Mesenchymal stem cell (in vitro differentiated cells and primary cell): Measurements from ENCODE around the gene ARMH3.
"Not testable (repeated sequence)": the region's sequence is repeated elsewhere in the genome, so short reads cannot be mapped to it uniquely, and the experiment has no call there.

Experiments used
- DNase-seq: peaks from one replicate; pipeline ENCODE4 v3.0.0-alpha.2; 2013
- H2AFZ ChIP-seq: one replicate; pipeline ENCODE4 v1.6.1; 2013; ENCODE audit warnings: low read depth, mild to moderate bottlenecking, control low read depth, inconsistent platforms, low read length, moderate library complexity
- H2AK5ac ChIP-seq: 2 replicates; pipeline ENCODE4 v1.6.1; 2013; ENCODE audit warnings: low read length, moderate library complexity, mild to moderate bottlenecking, inconsistent platforms; ENCODE audit not compliant: severe bottlenecking
- H2BK120ac ChIP-seq: one replicate; pipeline ENCODE4 v1.6.1; 2013; ENCODE audit warnings: low read depth, mild to moderate bottlenecking, inconsistent platforms, low read length, moderate library complexity
- H2BK12ac ChIP-seq, 2 experiments: one replicate each; pipeline ENCODE4 v1.6.1; 2013; ENCODE audit warnings: inconsistent platforms in 2 of 2, low read length in 2 of 2, mild to moderate bottlenecking in 2 of 2, moderate library complexity in 2 of 2, control low read depth in 1 of 2
- H2BK15ac ChIP-seq: one replicate; pipeline ENCODE4 v1.6.1; 2013; ENCODE audit warnings: mild to moderate bottlenecking, low read depth, inconsistent platforms; ENCODE audit not compliant: poor library complexity, severe bottlenecking
- H2BK5ac ChIP-seq: 2 replicates; pipeline ENCODE4 v1.6.1; 2013; ENCODE audit warnings: low read depth, mild to moderate bottlenecking, low read length, control low read depth, inconsistent platforms; ENCODE audit not compliant: poor library complexity, severe bottlenecking
- H3K14ac ChIP-seq, 2 experiments: one replicate each; pipeline ENCODE4 v1.6.1; 2013; ENCODE audit warnings: inconsistent platforms in 2 of 2, low read length in 2 of 2, control low read depth in 1 of 2, mild to moderate bottlenecking in 1 of 2, moderate library complexity in 1 of 2
- H3K18ac ChIP-seq, 2 experiments: one replicate each; pipeline ENCODE4 v1.6.1; 2013; ENCODE audit warnings: inconsistent platforms in 2 of 2, low read length in 2 of 2, control low read depth in 1 of 2, low read depth in 1 of 2, mild to moderate bottlenecking in 1 of 2
- H3K23ac ChIP-seq, 2 experiments: one replicate each; pipeline ENCODE4 v1.6.1; 2013; ENCODE audit warnings: inconsistent platforms in 2 of 2, low read length in 2 of 2, mild to moderate bottlenecking in 2 of 2, moderate library complexity in 2 of 2, control low read depth in 1 of 2
- H3K27ac ChIP-seq: 2 replicates; pipeline ENCODE4 v1.5.1; 2013; ENCODE audit warnings: mild to moderate bottlenecking, moderate library complexity, low read length, control low read depth, inconsistent platforms; ENCODE audit not compliant: poor library complexity, severe bottlenecking
- H3K27me3 ChIP-seq, 2 experiments: 2 replicates each; pipeline versions ENCODE4 v1.6.1 to v1.7.0; 2013; ENCODE audit warnings: low read length in 2 of 2, mild to moderate bottlenecking in 2 of 2, moderate library complexity in 2 of 2, control low read depth in 1 of 2, inconsistent platforms in 1 of 2; ENCODE audit not compliant: control insufficient read depth in 1 of 2, insufficient read depth in 1 of 2
- H3K36me3 ChIP-seq, 2 experiments: 2 replicates each; pipeline versions ENCODE4 v1.6.1 to v1.7.0; 2013; ENCODE audit warnings: low read length in 2 of 2, control low read depth in 1 of 2, inconsistent platforms in 1 of 2, low read depth in 1 of 2, mild to moderate bottlenecking in 1 of 2; ENCODE audit not compliant: insufficient read depth in 2 of 2, control insufficient read depth in 1 of 2
- H3K4ac ChIP-seq, 2 experiments: one replicate each; pipeline ENCODE4 v1.6.1; 2013; ENCODE audit warnings: inconsistent platforms in 2 of 2, low read length in 2 of 2, mild to moderate bottlenecking in 2 of 2, moderate library complexity in 2 of 2, control low read depth in 1 of 2, low read depth in 1 of 2
- H3K4me1 ChIP-seq: 2 replicates; pipeline ENCODE4 v1.6.1; 2013; ENCODE audit warnings: low read depth, low read length, control low read depth; ENCODE audit not compliant: control insufficient read depth, insufficient read depth
- H3K4me2 ChIP-seq: 2 replicates; pipeline ENCODE4 v1.6.1; 2013; ENCODE audit warnings: low read length, mild to moderate bottlenecking, inconsistent platforms; ENCODE audit not compliant: poor library complexity, severe bottlenecking
- H3K4me3 ChIP-seq, 2 experiments: 2 replicates each; pipeline versions ENCODE4 v1.5.1 to v1.7.0; 2013; ENCODE audit warnings: low read length in 2 of 2, mild to moderate bottlenecking in 2 of 2, control low read depth in 1 of 2, low read depth in 1 of 2; ENCODE audit not compliant: insufficient read depth in 1 of 2
- H3K79me1 ChIP-seq: replicated peaks from 2 replicates; pipeline ENCODE4 v1.6.1; 2013; ENCODE audit warnings: mild to moderate bottlenecking, control low read depth, low read length, inconsistent platforms; ENCODE audit not compliant: poor library complexity, severe bottlenecking
- H3K9ac ChIP-seq: 2 replicates; pipeline ENCODE4 v1.7.0; 2013; ENCODE audit warnings: mild to moderate bottlenecking, low read length, moderate library complexity
- H3K9me3 ChIP-seq: 2 replicates; pipeline ENCODE4 v1.7.0; 2013; ENCODE audit warnings: mild to moderate bottlenecking, low read length; ENCODE audit not compliant: control insufficient read depth
- H4K8ac ChIP-seq: one replicate; pipeline ENCODE4 v1.6.1; 2013; ENCODE audit warnings: inconsistent platforms, mild to moderate bottlenecking, low read length, moderate library complexity
- H4K91ac ChIP-seq: one replicate; pipeline ENCODE4 v1.6.1; 2013; ENCODE audit warnings: mild to moderate bottlenecking, low read length, inconsistent platforms
- WGBS: methylation state at CpG from one replicate; pipeline ENCODE4 v1.1.7; 2013; ENCODE audit warnings: mixed read lengths; 5-methylcytosine and 5-hydroxymethylcytosine counted together

Gene ARMH3

DNA sequence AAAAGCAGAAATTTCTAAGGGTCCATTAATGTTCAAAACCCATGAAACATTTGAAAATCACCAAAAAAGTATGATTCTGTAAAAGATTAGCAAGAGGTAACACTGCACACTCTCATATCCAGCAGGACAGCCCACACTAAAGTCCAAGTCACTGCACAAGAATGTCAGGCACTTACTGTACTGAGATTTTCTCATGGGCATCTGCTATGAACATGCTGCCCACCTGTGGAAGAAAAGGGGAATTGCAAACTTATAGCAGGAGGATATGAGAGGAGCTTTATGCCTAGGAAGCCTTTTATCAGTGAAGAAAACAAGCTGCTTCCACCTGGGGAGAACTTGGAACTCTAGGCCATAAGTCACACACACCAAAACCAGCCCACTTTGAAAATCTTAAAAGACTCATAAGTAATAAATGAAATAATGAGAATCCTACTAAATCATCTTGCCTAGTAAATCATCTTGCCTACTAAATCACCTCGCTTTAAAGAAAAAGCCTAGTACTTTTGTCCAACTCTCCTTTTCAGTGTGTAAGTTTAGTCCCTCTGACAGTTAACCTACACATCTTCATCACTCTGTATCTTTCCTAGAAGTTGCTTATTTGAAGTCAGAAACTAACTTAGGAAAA, 46.1 kb downstream of the ARMH3 start:
- Histone ChIP-seq H3K4me1 (no peaks in the 10 kb centered on the region), H2BK15ac (no peak overlapping the region), H2AFZ (no peak overlapping the region), H2BK5ac (no peak overlapping the region), H3K9me3 (no peaks in the 10 kb centered on the region), H3K79me1 (peaks cover 3% of the 10 kb centered on the region), H2BK120ac (no peak overlapping the region), H3K4me3 (no peak overlapping the region), H3K27me3 (no peaks in the 10 kb centered on the region), H3K14ac (no peak overlapping the region), H3K18ac (no peak overlapping the region), H3K36me3 (peaks cover 0 to 69% of the 10 kb centered on the region in 2 experiments), H4K91ac (no peak overlapping the region), H3K4ac (no peak overlapping the region), H4K8ac (no peak overlapping the region), H2AK5ac (no peak overlapping the region), H3K4me2 (no peak overlapping the region), H3K23ac (no peak overlapping the region), H3K27ac (peak overlapping the region; percentile 60), H2BK12ac (no peak overlapping the region), H3K9ac (peak overlapping the region; percentile 48)
- peak; percentile 91 for DNase-seq
- 92% methylated on average over 1 of the region's 1 CpG for WGBS

DNA sequence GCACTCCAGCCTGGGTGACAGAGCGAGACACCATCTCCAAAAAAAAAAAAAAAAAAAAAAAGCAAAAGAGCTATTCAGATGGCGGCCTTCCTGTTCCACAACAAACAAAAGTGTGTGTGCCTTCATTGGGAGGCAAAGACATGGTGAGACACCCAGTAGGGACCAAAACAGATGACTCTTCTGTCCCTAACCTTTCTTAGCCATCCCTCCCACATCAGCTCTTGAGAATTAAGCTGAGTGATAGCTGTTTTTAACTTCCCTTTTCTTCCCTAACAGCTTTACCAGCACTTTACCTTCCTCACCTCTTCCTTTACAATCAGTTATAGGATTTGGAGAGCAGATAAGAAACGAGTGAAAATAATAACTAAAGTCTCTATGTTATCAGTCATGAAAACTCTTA, 48.2 kb downstream of the ARMH3 start:
- peaks cover 0 to 48% of the 10 kb centered on the region in 2 experiments for H3K36me3 ChIP-seq
- H3K4me2 ChIP-seq: no peak overlapping the region
- no peaks in the 10 kb centered on the region for H3K27me3 ChIP-seq
- no peak overlapping the region for H3K4me3 ChIP-seq
- no peak overlapping the region for H2BK5ac ChIP-seq
- H3K27ac ChIP-seq: no peak overlapping the region
- H2BK120ac ChIP-seq: no peak overlapping the region
- H3K9ac ChIP-seq: no peak overlapping the region
- no peak overlapping the region for H4K8ac ChIP-seq
- H2BK15ac ChIP-seq: no peak overlapping the region
- no peak overlapping the region for H4K91ac ChIP-seq
- no peak overlapping the region for H3K14ac ChIP-seq
- H3K79me1 ChIP-seq: peaks cover 1% of the 10 kb centered on the region
- no peak overlapping the region for H3K4ac ChIP-seq
- no peak overlapping the region for H2BK12ac ChIP-seq
- no peaks in the 10 kb centered on the region for H3K9me3 ChIP-seq
- H2AK5ac ChIP-seq: no peak overlapping the region
- no peak overlapping the region for H3K23ac ChIP-seq
- 100% methylated on average over 1 of the region's 3 CpGs for WGBS
- DNase-seq: no peak
- no peak overlapping the region for H3K18ac ChIP-seq
- no peaks in the 10 kb centered on the region for H3K4me1 ChIP-seq
- no peak overlapping the region for H2AFZ ChIP-seq

DNA sequence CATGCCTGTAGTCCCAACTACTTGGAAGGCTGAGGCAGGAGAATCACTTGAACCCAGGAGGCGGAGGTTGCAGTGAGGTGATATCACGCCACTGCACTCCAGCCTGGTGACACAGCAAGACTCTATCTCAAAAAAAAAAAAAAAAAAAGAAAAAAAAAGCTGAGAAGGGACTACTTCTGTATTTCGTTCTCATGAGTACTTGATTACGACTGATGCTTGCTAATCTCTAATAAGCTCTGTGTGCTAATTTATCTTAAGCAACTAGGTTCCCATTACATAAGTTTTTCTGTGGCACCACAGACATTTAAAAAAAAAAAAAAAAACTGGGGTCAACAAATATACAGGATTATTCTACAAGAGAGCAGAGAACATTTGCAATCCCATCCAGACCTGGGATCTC, 48.9 kb downstream of the ARMH3 start:
- 88% methylated on average over 3 of the region's 4 CpGs for WGBS
- H3K9me3 ChIP-seq, H2AFZ ChIP-seq: not testable (repeated sequence)

DNA sequence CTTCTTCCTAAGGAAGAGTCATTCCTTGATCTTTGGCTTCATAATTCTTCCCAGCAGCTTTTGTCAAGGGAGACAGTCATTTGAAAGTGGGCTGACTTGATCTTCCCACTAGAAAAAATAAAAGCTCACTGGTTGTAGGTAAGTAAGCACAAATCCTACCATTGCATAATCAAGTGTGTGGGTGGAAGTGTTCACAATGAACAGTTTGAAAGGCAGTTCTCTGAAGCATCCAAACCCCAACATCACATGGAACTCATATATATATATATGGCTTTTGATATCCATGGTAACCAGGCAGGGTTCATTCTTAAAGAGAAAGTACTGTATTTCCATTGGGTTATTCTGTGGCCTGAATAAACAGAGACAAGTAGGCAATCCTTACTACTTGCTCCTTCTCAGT, 51.6 kb downstream of the ARMH3 start:
- H2AFZ ChIP-seq: no peak overlapping the region
- no peak overlapping the region for H2AK5ac ChIP-seq
- no peaks in the 10 kb centered on the region for H3K4me1 ChIP-seq
- no peak overlapping the region for H2BK12ac ChIP-seq
- no peak overlapping the region for H3K18ac ChIP-seq
- no peak overlapping the region for H2BK15ac ChIP-seq
- peaks cover 3% of the 10 kb centered on the region for H3K79me1 ChIP-seq
- no peak overlapping the region for H3K4me2 ChIP-seq
- no peak overlapping the region for H3K4ac ChIP-seq
- H2BK5ac ChIP-seq: no peak overlapping the region
- no peaks in the 10 kb centered on the region for H3K9me3 ChIP-seq
- no peaks in the 10 kb centered on the region for H3K27me3 ChIP-seq
- H3K4me3 ChIP-seq: no peak overlapping the region
- H3K23ac ChIP-seq: no peak overlapping the region
- DNase-seq: peak; percentile 14
- no peak overlapping the region for H4K91ac ChIP-seq
- H2BK120ac ChIP-seq: no peak overlapping the region
- H3K9ac ChIP-seq: peak overlapping the region; percentile 30
- no peak overlapping the region for H4K8ac ChIP-seq
- peaks cover 0 to 57% of the 10 kb centered on the region in 2 experiments for H3K36me3 ChIP-seq
- no peak overlapping the region for H3K27ac ChIP-seq
- H3K14ac ChIP-seq: no peak overlapping the region

More for the DNA sequence above, 48.9 kb downstream of the ARMH3 start:
- H2BK15ac ChIP-seq, H3K14ac ChIP-seq, H4K8ac ChIP-seq, H2AK5ac ChIP-seq, H2BK12ac ChIP-seq, H4K91ac ChIP-seq, H2BK5ac ChIP-seq, H3K23ac ChIP-seq, H3K27me3 ChIP-seq, DNase-seq, H3K4me1 ChIP-seq, H3K9ac ChIP-seq, H2BK120ac ChIP-seq, H3K79me1 ChIP-seq, H3K18ac ChIP-seq, H3K4me2 ChIP-seq, H3K4ac ChIP-seq, H3K27ac ChIP-seq, H3K4me3 ChIP-seq: not testable (repeated sequence)
- peaks cover 0 to 45% of the 10 kb centered on the region in 2 experiments for H3K36me3 ChIP-seq
